HL-60 (cell line): Measurements from ENCODE around the gene ANKRD33.

Source experiments
- DNase-seq, 2 experiments: peaks; one replicate each; pipeline ENCODE4 v3.0.0-alpha.2; 2010 to 2020; ENCODE audit warnings: low read depth in 1 of 2, low spot score in 1 of 2
- H3K27ac ChIP-seq: fragments of 250-450 bp; sonication (Bioruptor Pico); replicated peaks from 2 replicates; pipeline ENCODE4 v1.5.1; 2020; ENCODE audit warnings: mild to moderate bottlenecking, moderate library complexity
- H3K27me3 ChIP-seq: fragments of 250-450 bp; sonication (Bioruptor Pico); 2 replicates; pipeline ENCODE4 v1.5.1; 2021; ENCODE audit warnings: mild to moderate bottlenecking, moderate library complexity; ENCODE audit not compliant: insufficient read depth, poor library complexity, severe bottlenecking
- H3K4me3 ChIP-seq: replicated peaks from 2 replicates; pipeline ENCODE4 v1.5.1; 2011; ENCODE audit warnings: mild to moderate bottlenecking, control low read depth, low read length; ENCODE audit not compliant: insufficient read depth
- CTCF ChIP-seq: IDR thresholded peaks from one replicate; pipeline ENCODE4 v1.5.1; 2011; ENCODE audit warnings: low read length, control low read depth, inconsistent platforms; ENCODE audit not compliant: insufficient read depth
- GABPA ChIP-seq: IDR thresholded peaks from 2 replicates; pipeline ENCODE4 v1.6.1; 2012; ENCODE audit warnings: low read depth
- POLR2AphosphoS5 ChIP-seq: IDR thresholded peaks from 2 replicates; pipeline ENCODE4 v1.6.1; 2012; ENCODE audit warnings: low read depth
- SPI1 ChIP-seq: IDR thresholded peaks from 2 replicates; pipeline ENCODE4 v1.6.1; 2012; ENCODE audit warnings: low read depth, mild to moderate bottlenecking, borderline replicate concordance
- TF ChIP-seq, protein P1 (sequence below): IDR thresholded peaks from 2 replicates; pipeline ENCODE4 v1.6.1; 2012; ENCODE audit warnings: low read depth; ENCODE audit not compliant: insufficient replicate concordance

The ANKRD33 gene

GRCh38 chr12:51901881-51902280 is 14.0 kb downstream of the ANKRD33 start:
- no peak for DNase-seq
- peaks cover 3% of the 10 kb centered on the region for H3K27me3 ChIP-seq
- no peak for TF ChIP-seq CTCF
- TF ChIP-seq POLR2AphosphoS5, result no peak
- TF ChIP-seq, protein P1, sequence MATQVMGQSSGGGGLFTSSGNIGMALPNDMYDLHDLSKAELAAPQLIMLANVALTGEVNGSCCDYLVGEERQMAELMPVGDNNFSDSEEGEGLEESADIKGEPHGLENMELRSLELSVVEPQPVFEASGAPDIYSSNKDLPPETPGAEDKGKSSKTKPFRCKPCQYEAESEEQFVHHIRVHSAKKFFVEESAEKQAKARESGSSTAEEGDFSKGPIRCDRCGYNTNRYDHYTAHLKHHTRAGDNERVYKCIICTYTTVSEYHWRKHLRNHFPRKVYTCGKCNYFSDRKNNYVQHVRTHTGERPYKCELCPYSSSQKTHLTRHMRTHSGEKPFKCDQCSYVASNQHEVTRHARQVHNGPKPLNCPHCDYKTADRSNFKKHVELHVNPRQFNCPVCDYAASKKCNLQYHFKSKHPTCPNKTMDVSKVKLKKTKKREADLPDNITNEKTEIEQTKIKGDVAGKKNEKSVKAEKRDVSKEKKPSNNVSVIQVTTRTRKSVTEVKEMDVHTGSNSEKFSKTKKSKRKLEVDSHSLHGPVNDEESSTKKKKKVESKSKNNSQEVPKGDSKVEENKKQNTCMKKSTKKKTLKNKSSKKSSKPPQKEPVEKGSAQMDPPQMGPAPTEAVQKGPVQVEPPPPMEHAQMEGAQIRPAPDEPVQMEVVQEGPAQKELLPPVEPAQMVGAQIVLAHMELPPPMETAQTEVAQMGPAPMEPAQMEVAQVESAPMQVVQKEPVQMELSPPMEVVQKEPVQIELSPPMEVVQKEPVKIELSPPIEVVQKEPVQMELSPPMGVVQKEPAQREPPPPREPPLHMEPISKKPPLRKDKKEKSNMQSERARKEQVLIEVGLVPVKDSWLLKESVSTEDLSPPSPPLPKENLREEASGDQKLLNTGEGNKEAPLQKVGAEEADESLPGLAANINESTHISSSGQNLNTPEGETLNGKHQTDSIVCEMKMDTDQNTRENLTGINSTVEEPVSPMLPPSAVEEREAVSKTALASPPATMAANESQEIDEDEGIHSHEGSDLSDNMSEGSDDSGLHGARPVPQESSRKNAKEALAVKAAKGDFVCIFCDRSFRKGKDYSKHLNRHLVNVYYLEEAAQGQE, result no peak
- no peak for TF ChIP-seq SPI1
- TF ChIP-seq GABPA, result no peak

GRCh38 chr12:51904951-51905470 is 17.1 kb downstream of the ANKRD33 start:
- no peak for TF ChIP-seq CTCF
- TF ChIP-seq, protein P1, result no peak
- TF ChIP-seq SPI1, result no peak
- no peak for TF ChIP-seq GABPA
- TF ChIP-seq POLR2AphosphoS5, result no peak
- Histone ChIP-seq H3K4me3 (no peak overlapping the region), H3K27me3 (peaks cover 18% of the 10 kb centered on the region), H3K27ac (no peak overlapping the region)
- DNase-seq, result no peak

More at GRCh38 chr12:51901881-51902280, 14.0 kb downstream of the ANKRD33 start:
- H3K27ac ChIP-seq, result no peak overlapping the region
- H3K4me3 ChIP-seq, result no peak overlapping the region

DNA sequence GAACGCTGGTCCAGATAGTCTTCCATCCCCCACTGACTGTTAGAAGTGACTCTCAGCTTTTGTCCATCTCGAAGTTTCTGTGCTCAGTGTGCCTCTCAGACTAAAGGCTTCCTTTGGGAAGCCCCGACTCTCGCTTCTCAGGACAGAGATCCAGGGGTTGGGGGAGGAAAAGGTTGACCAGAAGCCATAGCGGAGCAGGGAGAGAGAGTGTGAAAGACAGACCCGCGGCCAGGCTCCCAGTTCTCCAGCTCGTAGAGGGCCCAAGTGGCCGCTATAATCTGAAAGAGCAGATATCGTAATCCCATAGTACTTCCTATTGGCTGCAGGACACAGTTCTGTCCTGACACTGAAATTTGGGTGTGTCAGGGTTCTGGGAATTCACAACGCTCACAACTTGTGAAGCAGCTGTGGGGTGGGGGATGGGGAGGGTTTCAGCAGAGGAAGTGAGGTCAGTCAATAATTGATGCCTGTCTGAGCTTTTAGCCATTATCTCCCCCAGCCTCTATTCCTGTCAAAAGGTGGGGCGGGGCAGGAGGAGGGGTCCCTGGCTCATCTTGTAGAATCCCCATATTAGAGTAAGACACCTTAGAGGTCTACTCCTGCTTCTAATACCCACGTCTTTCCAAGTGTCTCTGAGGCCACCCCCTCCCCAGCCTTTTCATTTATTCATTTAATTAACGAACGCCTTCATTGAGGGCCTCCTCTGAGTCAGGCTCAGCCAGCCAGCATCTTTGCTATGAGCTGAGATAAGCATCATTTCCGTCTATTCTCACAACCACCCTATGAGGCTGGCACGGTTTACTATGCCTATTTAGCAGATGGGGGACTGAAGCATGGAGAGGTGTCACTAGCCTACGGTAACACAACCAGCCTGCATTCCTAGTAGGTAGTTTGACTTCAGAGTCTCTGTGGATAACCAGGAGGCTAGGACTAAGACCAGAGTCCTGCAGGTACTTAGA is 17.8 kb downstream of the ANKRD33 start:
- H3K27me3 ChIP-seq, result peaks cover 18% of the 10 kb centered on the region
- DNase-seq, result no peak
- no peak overlapping the region for H3K4me3 ChIP-seq
- no peak overlapping the region for H3K27ac ChIP-seq
- TF ChIP-seq POLR2AphosphoS5 (no peak), GABPA (no peak), CTCF (no peak), SPI1 (no peak)
- TF ChIP-seq, protein P1, result no peak
